Measurements from ENCODE around the gene LEKR1.
A peak's percentile ranks its signal among the peaks of the same experiment; 100 is the strongest.

Gene LEKR1

DNA sequence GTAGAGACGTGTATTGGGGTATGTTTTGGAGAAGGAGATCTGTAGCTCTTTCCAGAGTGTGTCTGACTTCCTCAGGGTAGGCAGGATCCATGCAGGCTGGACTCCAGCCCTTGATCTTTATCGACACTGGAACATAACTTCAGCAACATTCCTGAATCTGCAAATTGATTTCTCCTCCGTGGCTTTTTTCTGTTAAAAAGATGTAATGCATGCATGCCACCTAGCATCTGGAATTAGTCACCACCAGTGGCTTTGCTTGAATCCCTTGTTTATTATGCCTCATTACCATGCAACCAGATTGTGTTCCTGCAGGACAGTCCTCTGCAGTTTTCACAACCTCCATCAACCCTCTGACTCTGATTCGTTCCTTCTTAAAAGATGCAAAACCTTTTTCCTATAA is 247.7 kb downstream of the LEKR1 start:
- Mint-ChIP-seq H3K9me3 (peaks cover 5% of the 10 kb centered on the region), H3K4me3 (no peak overlapping the region), H3K27me3 (peaks cover 11% of the 10 kb centered on the region), H3K4me1 (peaks cover 16% of the 10 kb centered on the region), H3K36me3 (no peaks in the 10 kb centered on the region), H3K27ac (no peak overlapping the region)
- ATAC-seq = no peak

- Mint-ChIP-seq H3K36me3 (no peaks in the 10 kb centered on the region), H3K4me3 (no peak overlapping the region), H3K9me3 (peaks cover 5% of the 10 kb centered on the region), H3K27me3 (peaks cover 11% of the 10 kb centered on the region), H3K4me1 (peaks cover 16% of the 10 kb centered on the region), H3K27ac (no peak overlapping the region)
- no peak for ATAC-seq
Measured at GRCh38 chr3:157074490-157074889, 248.3 kb downstream of the LEKR1 start.

DNA sequence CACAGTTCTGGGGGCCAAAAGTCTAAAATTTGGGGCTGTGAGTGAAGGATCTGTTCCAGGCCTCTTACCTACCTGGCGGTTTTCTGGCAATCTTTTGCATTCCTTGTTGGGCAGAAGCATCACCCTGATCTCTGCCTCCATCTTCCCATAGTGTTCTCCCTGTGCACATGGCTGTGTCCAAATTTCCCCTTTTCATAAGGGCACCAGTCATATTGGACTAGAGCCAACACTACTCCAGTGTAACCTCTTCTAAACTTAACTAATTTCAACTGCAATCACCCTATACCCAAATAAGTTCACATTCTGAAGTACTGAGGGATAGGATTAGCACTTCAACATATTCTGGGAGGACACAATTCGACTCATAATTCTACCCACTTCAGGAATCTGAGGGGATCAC is 248.8 kb downstream of the LEKR1 start:
- no peak overlapping the region for H3K27ac Mint-ChIP-seq
- peaks cover 5% of the 10 kb centered on the region for H3K9me3 Mint-ChIP-seq
- no peak overlapping the region for H3K4me3 Mint-ChIP-seq
- peaks cover 11% of the 10 kb centered on the region for H3K27me3 Mint-ChIP-seq
- no peaks in the 10 kb centered on the region for H3K36me3 Mint-ChIP-seq
- no peak for ATAC-seq
- peaks cover 16% of the 10 kb centered on the region for H3K4me1 Mint-ChIP-seq

- Mint-ChIP-seq H3K4me3 (no peak overlapping the region), H3K9me3 (peaks cover 5% of the 10 kb centered on the region), H3K27me3 (peaks cover 11% of the 10 kb centered on the region), H3K36me3 (no peaks in the 10 kb centered on the region), H3K4me1 (peaks cover 16% of the 10 kb centered on the region), H3K27ac (peak overlapping the region; percentile 39)
- ATAC-seq = no peak
Measured at GRCh38 chr3:157075693-157076420, 249.7 kb downstream of the LEKR1 start.

DNA sequence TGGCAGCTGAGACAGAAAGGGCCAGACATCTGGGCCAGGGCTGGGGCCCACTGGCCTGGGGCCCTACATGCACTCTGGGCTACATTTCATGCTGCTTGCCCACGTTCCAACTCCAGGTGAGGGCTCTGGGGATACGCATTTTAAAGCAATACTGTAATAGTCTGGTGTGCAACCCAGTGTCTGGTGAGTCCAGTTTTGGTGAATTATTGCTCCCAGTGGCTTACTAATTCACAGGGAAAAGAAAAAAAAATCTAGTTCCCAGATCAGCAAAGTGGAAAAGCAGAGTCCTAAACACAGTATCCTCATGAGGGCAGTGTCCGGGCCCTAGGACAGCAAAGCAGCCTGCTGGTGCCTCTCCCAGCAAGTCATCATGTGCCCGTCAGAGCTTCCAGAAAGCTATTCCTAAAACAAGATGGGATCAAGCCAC is 251.4 kb downstream of the LEKR1 start:
- no peak overlapping the region for H3K4me3 Mint-ChIP-seq
- ATAC-seq = no peak
- H3K9me3 Mint-ChIP-seq = no peaks in the 10 kb centered on the region
- no peaks in the 10 kb centered on the region for H3K27me3 Mint-ChIP-seq
- no peaks in the 10 kb centered on the region for H3K36me3 Mint-ChIP-seq
- H3K27ac Mint-ChIP-seq = peak overlapping the region; percentile 44
- H3K4me1 Mint-ChIP-seq = peaks cover 20% of the 10 kb centered on the region

DNA sequence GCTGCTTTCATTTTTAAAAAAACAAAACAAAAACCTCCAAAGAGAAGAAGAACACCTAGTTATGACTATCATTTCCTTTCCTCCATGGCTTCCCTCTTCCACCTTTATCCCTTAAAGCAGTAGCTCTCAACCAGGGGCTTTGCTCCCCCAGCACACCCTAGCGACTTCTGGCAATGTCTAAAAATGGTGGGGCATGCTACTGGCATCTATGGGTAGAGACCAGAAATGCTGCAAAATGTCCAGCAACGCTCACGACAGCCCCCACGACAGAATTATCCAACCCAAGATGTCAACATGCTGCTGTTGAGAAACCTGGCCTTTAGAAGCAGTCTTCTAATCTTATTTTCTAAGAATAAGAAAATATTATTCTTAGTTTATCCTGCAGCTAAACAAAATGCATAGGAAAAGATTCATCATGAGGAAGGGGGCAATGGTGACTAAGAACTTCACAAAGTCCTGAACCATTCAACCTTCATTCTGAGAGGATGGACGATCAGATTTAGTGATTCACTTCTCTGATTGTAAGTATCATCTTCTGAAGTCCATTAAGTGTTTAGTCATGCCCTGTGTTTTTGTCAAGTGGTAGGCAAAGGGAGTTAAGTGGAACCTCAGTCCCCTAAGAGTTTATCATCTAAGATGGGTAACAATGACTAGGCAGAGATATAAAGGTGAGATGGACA is 252.1 kb downstream of the LEKR1 start:
- H3K9me3 Mint-ChIP-seq = no peaks in the 10 kb centered on the region
- H3K4me3 Mint-ChIP-seq = no peak overlapping the region
- no peaks in the 10 kb centered on the region for H3K27me3 Mint-ChIP-seq
- H3K36me3 Mint-ChIP-seq = no peaks in the 10 kb centered on the region
- no peak for ATAC-seq
- H3K27ac Mint-ChIP-seq = peak overlapping the region; percentile 44
- H3K4me1 Mint-ChIP-seq = peaks cover 20% of the 10 kb centered on the region

DNA sequence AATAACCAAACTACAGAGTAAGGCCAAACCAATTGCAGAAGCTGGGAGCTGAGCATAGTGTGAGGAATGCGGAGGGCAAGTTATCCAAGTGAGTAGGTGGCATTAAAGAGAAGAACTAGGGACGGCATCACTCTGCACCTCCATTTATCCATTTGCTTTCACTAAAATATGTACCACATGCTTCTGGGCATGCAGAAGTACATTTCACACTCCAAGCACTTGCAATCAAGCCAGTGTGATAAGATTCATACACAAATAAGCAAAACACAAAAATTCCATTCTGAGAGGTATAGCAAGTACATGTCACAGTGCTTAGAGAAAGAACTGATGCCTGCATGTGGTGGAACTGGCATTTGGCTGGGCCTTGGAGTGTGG is 252.6 kb downstream of the LEKR1 start:
- no peak for ATAC-seq
- H3K27ac Mint-ChIP-seq = no peak overlapping the region
- no peaks in the 10 kb centered on the region for H3K36me3 Mint-ChIP-seq
- no peaks in the 10 kb centered on the region for H3K27me3 Mint-ChIP-seq
- H3K4me1 Mint-ChIP-seq = peaks cover 20% of the 10 kb centered on the region
- no peak overlapping the region for H3K4me3 Mint-ChIP-seq
- no peaks in the 10 kb centered on the region for H3K9me3 Mint-ChIP-seq

- Mint-ChIP-seq H3K4me3 (no peak overlapping the region), H3K9me3 (no peaks in the 10 kb centered on the region), H3K27me3 (no peaks in the 10 kb centered on the region), H3K36me3 (no peaks in the 10 kb centered on the region), H3K4me1 (peaks cover 20% of the 10 kb centered on the region), H3K27ac (peak overlapping the region; percentile 86)
- ATAC-seq = no peak
Measured at GRCh38 chr3:157079676-157080369, 253.7 kb downstream of the LEKR1 start.

DNA sequence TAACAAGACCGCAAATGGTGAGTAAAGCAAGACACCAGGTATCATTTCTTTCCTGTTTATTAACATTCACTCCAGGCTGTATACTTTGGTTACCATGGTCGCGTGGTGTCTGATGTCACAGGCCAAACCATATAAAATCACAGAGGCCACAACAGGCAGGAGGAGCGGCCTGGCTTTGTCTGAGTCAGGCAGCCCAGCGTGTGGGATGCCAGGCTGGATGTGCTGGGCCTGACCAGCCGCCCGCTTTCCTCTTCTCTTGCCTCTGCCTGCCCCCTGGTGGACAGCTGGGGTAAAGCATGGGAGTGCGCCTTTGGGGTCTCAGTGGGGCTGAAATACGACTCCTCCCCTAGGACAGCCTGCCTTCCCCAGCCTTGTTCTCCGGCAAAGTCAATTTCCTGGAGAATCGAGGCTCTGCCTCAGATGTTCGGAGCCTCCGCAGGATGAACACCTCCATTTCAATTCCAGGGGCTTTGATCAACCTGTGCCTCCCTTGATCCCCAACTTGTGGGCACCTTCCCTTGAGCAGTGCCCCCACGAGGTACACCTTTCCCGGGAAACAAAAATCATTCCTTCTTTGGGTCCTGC is 255.6 kb downstream of the LEKR1 start:
- H3K36me3 Mint-ChIP-seq = no peaks in the 10 kb centered on the region
- H3K27ac Mint-ChIP-seq = peak overlapping the region; percentile 86
- no peaks in the 10 kb centered on the region for H3K9me3 Mint-ChIP-seq
- peak; percentile 91 for ATAC-seq
- no peaks in the 10 kb centered on the region for H3K27me3 Mint-ChIP-seq
- peaks cover 35% of the 10 kb centered on the region for H3K4me1 Mint-ChIP-seq
- peak overlapping the region; percentile 23 for H3K4me3 Mint-ChIP-seq

DNA sequence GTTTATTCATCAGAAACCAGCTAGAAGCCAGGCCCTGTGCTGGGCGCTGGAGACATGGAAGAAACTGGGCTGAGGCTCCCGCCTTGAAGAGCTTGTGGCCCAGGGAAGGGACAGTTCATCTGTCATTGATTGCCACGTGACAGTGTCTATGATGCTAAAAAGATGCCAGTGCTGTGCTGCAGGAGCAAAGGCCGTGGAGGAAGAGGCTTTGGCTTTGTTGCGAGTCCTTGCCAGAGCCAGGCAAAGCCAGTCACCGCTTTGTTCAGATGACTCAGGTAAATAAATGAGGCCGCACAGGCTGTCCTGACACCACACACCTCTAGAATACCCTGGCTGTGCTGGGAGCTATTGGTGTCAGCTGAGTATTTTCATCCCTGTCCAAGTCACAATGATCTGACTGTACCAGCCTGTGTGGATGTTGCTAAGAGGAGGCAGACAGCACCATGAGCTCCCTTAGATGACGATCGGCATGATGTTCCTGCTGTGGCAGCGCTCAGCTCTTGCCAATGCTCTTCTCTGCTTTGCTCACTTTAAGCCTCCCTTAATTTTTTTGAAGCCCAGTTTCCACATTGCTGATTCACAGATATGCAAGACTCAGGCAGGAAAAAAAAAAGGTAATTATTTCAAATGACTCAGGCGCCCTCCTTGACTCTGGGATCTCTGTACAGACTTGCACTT is 256.3 kb downstream of the LEKR1 start:
- ATAC-seq = no peak

DNA sequence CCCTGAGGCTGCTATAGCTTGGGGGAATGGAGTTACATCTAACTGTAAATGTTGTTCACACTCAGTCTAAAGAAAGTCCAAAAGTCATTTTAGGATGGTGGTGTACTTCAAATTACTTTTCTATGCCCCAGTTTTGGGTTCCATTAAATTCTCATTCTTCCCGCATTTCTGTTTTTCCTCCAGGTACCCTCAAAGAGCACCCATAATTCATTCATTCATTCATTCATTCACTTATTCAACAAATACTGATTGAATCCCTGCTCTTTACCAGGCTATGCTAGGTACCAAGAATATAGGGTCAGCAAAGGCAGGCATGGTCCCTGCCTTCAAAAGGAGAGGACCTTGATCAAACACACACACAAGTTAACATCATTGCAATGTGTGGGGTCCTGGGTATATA is 257.7 kb downstream of the LEKR1 start:
- Mint-ChIP-seq H3K27ac (peak overlapping the region; percentile 28), H3K27me3 (no peaks in the 10 kb centered on the region), H3K4me1 (peaks cover 45% of the 10 kb centered on the region), H3K36me3 (no peaks in the 10 kb centered on the region), H3K9me3 (no peaks in the 10 kb centered on the region), H3K4me3 (no peak overlapping the region)
- ATAC-seq = no peak

More for the DNA sequence above, 256.3 kb downstream of the LEKR1 start:
- no peaks in the 10 kb centered on the region for H3K36me3 Mint-ChIP-seq
- H3K4me1 Mint-ChIP-seq = peaks cover 38% of the 10 kb centered on the region
- H3K27me3 Mint-ChIP-seq = no peaks in the 10 kb centered on the region
- H3K9me3 Mint-ChIP-seq = no peaks in the 10 kb centered on the region
- no peak overlapping the region for H3K4me3 Mint-ChIP-seq
- H3K27ac Mint-ChIP-seq = peak overlapping the region; percentile 86

DNA sequence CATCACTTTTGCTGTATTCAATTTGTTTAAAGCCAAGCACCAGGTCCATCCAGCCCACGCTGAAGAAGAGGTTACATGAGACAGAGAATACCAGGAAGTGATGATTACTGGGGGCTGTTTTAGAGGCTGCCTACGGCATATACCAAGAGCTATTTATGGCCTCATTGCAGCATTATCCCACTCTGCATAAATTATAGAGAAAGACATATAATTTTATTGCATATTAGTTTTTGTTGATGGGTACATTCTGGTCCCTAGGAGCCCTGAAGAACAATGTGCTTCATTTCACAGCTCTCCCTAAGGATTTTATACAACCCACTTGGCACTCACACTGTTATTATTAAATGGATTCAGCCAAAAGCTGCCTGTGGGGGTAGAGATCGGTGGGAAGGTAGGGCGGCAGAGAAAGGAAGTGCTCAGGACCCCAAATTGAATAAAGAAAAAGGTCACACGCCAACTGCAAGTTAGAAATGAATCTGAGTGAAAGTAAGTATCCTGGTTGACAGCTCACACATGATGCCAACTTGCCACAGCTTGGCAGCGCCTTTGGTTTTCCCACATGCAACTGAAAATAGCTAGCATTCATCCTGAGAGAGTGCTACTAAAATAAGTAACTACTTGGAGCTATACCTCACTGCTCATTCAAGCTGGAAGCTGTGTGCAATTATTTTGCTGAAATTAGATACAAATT is 260.1 kb downstream of the LEKR1 start:
- ATAC-seq = no peak
- Mint-ChIP-seq H3K36me3 (peaks cover 5% of the 10 kb centered on the region), H3K9me3 (no peaks in the 10 kb centered on the region), H3K4me1 (peaks cover 68% of the 10 kb centered on the region), H3K27ac (peak overlapping the region; percentile 40), H3K4me3 (no peak overlapping the region), H3K27me3 (no peaks in the 10 kb centered on the region)

DNA sequence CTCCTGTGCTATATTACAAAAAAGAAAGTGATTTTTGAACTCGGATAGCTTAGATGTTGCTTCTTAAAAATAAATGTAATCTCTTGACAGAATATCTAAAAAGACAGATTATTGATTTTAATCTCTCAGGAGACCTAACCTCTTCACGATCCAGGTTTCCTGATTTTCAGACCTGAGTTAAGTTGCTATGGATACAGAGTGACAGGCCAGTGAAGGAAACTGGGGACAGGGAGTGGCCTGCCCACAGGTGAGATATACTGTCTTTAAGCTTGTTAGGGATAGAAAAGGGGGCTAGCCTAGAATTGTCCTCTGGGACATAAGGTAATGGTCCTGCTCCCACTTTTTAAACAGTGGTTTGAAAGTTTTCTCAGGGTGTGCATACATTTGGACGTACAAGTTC is 260.6 kb downstream of the LEKR1 start:
- ATAC-seq = no peak
- peaks cover 5% of the 10 kb centered on the region for H3K36me3 Mint-ChIP-seq
- no peaks in the 10 kb centered on the region for H3K27me3 Mint-ChIP-seq
- H3K9me3 Mint-ChIP-seq = no peaks in the 10 kb centered on the region
- peaks cover 63% of the 10 kb centered on the region for H3K4me1 Mint-ChIP-seq
- H3K27ac Mint-ChIP-seq = peak overlapping the region; percentile 40
- no peak overlapping the region for H3K4me3 Mint-ChIP-seq

DNA sequence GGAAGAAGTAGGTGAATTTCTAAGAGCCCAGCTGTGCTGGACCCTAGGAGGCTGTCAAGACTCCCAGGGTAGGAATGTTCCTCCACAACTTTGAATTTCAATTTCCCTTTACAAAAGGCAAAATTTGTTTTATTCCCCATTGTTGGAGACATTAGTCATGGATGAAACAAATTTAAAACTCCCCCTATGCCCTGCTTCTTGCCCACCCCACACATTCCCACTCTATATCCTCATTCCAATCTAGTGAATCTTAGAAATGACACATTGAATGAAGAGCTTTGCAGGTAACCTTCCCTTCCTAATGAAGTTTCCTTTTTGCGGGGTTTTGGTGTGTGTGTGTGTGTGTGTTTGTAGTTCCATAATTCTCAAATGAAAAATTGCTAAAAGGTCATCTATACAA is 261.2 kb downstream of the LEKR1 start:
- H3K4me3 Mint-ChIP-seq = no peak overlapping the region

More for the DNA sequence above, 261.2 kb downstream of the LEKR1 start:
- no peaks in the 10 kb centered on the region for H3K27me3 Mint-ChIP-seq
- peaks cover 57% of the 10 kb centered on the region for H3K4me1 Mint-ChIP-seq
- no peak for ATAC-seq
- H3K36me3 Mint-ChIP-seq = peaks cover 5% of the 10 kb centered on the region
- no peaks in the 10 kb centered on the region for H3K9me3 Mint-ChIP-seq
- H3K27ac Mint-ChIP-seq = peak overlapping the region; percentile 99
